ENCODE data around the gene CGB8.
"Not testable (repeated sequence)": the region's sequence is repeated elsewhere in the genome, so short reads cannot be mapped to it uniquely, and the experiment has no call there.

DNA sequence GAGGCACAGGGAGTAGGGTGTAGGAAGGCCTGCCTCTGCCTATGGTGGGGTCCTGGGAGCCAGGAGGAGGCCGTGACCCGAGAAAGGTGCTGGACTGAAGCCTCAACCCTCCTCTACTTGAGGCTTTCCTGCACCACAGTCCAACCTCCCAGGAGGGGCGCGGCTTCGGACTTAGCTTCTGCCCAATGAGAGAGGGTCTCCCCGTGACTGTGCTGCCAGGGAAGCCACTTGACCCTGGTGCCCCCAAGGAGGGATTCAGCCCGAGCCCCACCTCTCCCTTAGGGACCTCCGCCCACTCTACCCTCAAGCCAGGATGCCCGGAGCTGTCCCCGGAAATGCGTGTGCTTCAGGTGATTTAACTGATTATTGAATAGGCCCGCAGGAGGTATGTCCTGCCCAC is at the start of gene CGB8:
- not testable (repeated sequence) for TF ChIP-seq CTCF, POLR2A (IDR thresholded peaks at IDR 0.05)

Measured in body of pancreas (tissue), 4 donors.